Measurements from ENCODE around the gene KCNH2.
"Not testable (repeated sequence)": the region's sequence is repeated elsewhere in the genome, so short reads cannot be mapped to it uniquely, and the experiment has no call there.

KCNH2 gene

GRCh38 chr7:150978126-150978789, at the start of gene KCNH2:
Gene KCNH2 (minus strand): TSS chr7:150978321. CDS start chr7:150977913, 408 bp downstream.
- no peak for DNase-seq (ENCODE audit: low read depth)

GRCh38 chr7:151027728-151028130, 49.6 kb upstream of the KCNH2 start:
- DNase-seq (ENCODE audit: low read depth), result not testable (repeated sequence)

GRCh38 chr7:151026771-151027727, 48.9 kb upstream of the KCNH2 start:
- not testable (repeated sequence) for DNase-seq (ENCODE audit: low read depth)

GRCh38 chr7:151025924-151026671, 48.0 kb upstream of the KCNH2 start:
- DNase-seq (ENCODE audit: low read depth), result no peak

GRCh38 chr7:151024435-151025056, 46.4 kb upstream of the KCNH2 start, which contains the start of gene ATG9B:
Gene ATG9B (minus strand): TSS chr7:151024494. CDS start chr7:151024423, 71 bp downstream.
- DNase-seq (ENCODE audit: low read depth), result no peak

- DNase-seq (ENCODE audit: low read depth), result no peak
Observed at GRCh38 chr7:151023232-151023631, 45.1 kb upstream of the KCNH2 start.

GRCh38 chr7:151020231-151020630, 42.1 kb upstream of the KCNH2 start:
- no peak for DNase-seq (ENCODE audit: low read depth)

- no peak for DNase-seq (ENCODE audit: low read depth)
Observed at GRCh38 chr7:151019130-151019447, 41.0 kb upstream of the KCNH2 start.

- DNase-seq (ENCODE audit: low read depth), result no peak
Observed at GRCh38 chr7:151018421-151019129, 40.5 kb upstream of the KCNH2 start.

GRCh38 chr7:151017953-151018420, 39.9 kb upstream of the KCNH2 start:
- DNase-seq (ENCODE audit: low read depth), result no peak

- DNase-seq (ENCODE audit: low read depth), result no peak
Observed at GRCh38 chr7:151017370-151017952, 39.3 kb upstream of the KCNH2 start.

- no peak for DNase-seq (ENCODE audit: low read depth)
Observed at GRCh38 chr7:151016942-151017341, 38.8 kb upstream of the KCNH2 start.

GRCh38 chr7:151016505-151016904, 38.4 kb upstream of the KCNH2 start:
- DNase-seq (ENCODE audit: low read depth), result no peak

- no peak for DNase-seq (ENCODE audit: low read depth)
Observed at GRCh38 chr7:151015967-151016366, 37.8 kb upstream of the KCNH2 start.

- no peak for DNase-seq (ENCODE audit: low read depth)
Observed at GRCh38 chr7:151014950-151015349, 36.8 kb upstream of the KCNH2 start.

GRCh38 chr7:151013733-151014497, 35.8 kb upstream of the KCNH2 start:
- DNase-seq (ENCODE audit: low read depth), result peak; percentile 65

- no peak for DNase-seq (ENCODE audit: low read depth)
Observed at GRCh38 chr7:151013356-151013732, 35.2 kb upstream of the KCNH2 start.

- no peak for DNase-seq (ENCODE audit: low read depth)
Observed at GRCh38 chr7:151012911-151013347, 34.8 kb upstream of the KCNH2 start.

- no peak for DNase-seq (ENCODE audit: low read depth)
Observed at GRCh38 chr7:151012031-151012692, 34.0 kb upstream of the KCNH2 start.
